ENCODE data around the gene POLR2A.

The POLR2A gene

GRCh38 chr17:7508846-7509245, 24.7 kb downstream of the POLR2A start:
- no peak for DNase-seq

DNA sequence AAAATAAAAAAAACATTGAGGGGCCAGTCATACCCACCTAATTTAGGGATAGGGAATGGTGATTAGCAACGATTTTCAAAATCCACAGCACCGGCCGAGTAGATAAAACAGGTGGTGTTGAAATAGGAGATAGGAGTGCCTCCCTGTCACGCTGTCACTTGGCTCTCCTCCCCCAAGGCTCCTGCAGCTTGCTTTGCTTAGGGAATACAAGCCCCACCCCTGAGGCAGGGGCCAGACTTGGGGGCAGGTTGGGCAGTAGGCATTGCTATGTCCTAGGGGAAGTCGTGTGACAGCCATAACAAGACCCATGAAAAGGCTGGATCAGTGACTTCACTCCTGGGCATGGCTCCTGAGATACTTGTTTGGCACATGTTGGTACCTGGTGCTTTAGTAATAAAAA, 25.8 kb downstream of the POLR2A start:
- no peak for DNase-seq

- no peak for DNase-seq
These were observed 26.9 kb downstream of the POLR2A start for GRCh38 chr17:7511108-7511507.

DNA sequence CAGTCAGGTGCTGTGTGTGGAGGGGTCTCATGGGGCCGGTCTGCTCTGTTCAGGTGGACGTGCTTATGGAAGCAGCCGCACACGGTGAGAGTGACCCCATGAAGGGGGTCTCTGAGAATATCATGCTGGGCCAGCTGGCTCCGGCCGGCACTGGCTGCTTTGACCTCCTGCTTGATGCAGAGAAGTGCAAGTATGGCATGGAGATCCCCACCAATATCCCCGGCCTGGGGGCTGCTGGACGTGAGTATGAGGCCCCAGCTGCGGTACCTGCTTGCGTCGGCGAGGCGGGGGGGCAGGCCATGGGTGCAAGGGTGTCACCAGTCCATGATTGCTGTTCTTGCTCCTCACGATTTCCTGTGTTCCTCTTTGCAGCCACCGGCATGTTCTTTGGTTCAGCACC, 27.9 kb downstream of the POLR2A start:
- DNase-seq: no peak

DNA sequence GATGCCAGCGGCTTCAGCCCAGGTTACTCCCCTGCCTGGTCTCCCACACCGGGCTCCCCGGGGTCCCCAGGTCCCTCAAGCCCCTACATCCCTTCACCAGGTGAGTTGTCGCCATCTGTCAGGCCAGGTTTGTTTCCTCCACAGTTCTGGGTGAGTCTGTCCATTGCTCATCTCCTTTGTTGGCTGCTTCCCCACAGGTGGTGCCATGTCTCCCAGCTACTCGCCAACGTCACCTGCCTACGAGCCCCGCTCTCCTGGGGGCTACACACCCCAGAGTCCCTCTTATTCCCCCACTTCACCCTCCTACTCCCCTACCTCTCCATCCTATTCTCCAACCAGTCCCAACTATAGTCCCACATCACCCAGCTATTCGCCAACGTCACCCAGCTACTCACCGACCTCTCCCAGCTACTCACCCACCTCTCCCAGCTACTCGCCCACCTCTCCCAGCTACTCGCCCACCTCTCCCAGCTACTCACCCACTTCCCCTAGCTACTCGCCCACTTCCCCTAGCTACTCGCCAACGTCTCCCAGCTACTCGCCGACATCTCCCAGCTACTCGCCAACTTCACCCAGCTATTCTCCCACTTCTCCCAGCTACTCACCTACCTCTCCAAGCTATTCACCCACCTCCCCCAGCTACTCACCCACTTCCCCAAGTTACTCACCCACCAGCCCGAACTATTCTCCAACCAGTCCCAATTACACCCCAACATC, 28.8 kb downstream of the POLR2A start:
- DNase-seq: no peak

DNA sequence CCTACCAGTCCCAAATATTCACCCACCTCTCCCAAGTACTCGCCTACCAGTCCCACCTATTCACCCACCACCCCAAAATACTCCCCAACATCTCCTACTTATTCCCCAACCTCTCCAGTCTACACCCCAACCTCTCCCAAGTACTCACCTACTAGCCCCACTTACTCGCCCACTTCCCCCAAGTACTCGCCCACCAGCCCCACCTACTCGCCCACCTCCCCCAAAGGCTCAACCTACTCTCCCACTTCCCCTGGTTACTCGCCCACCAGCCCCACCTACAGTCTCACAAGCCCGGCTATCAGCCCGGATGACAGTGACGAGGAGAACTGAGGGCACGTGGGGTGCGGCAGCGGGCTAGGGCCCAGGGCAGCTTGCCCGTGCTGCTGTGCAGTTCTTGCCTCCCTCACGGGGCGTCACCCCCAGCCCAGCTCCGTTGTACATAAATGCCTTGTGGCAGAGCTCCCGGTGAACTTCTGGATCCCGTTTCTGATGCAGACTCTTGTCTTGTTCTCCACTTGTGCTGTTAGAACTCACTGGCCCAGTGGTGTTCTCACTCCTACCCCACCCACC, 29.8 kb downstream of the POLR2A start:
- DNase-seq: no peak

- DNase-seq: no peak
These were observed 31.9 kb downstream of the POLR2A start for GRCh38 chr17:7515911-7516610.

DNA sequence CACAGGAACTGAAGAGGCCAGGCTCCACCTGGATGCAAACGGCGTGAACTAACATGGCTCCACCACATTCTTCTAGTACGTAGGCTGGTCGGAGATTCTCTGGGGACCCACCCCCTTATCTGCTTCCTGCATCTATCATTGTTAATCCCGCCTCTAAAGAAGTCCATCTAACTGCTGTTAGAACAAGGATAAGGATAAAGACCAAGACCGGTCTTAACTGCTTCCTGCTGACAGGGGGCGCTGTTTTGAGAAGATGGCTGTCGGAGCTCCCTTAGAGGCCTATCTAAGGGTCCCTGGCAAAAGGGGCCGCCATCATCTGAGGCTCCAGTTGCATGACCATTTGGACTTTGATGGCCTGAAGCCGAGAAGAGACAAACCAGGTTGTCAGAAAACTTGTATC, 38.9 kb downstream of the POLR2A start:
- peak; percentile 13 to 22 (median 19) for DNase-seq

DNA sequence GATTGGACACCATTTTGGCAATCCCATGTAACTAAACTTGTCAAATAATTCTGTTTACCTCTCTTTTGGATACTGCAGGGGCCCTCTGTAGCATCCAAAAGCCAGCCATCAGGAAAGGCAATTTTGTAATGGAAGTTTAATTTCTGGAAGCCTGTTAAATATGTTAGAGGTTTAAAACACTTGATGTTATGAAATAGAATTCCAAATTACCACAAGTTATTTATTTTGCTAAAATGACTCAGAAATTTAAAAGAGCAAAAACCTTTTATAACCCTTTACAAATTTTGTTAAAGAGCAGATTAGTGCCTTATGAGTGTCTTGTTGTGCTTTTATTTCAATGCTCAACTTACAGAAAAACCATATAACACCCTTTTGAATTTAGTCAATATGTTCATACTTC, 44.7 kb downstream of the POLR2A start:
- no peak for DNase-seq

DNA sequence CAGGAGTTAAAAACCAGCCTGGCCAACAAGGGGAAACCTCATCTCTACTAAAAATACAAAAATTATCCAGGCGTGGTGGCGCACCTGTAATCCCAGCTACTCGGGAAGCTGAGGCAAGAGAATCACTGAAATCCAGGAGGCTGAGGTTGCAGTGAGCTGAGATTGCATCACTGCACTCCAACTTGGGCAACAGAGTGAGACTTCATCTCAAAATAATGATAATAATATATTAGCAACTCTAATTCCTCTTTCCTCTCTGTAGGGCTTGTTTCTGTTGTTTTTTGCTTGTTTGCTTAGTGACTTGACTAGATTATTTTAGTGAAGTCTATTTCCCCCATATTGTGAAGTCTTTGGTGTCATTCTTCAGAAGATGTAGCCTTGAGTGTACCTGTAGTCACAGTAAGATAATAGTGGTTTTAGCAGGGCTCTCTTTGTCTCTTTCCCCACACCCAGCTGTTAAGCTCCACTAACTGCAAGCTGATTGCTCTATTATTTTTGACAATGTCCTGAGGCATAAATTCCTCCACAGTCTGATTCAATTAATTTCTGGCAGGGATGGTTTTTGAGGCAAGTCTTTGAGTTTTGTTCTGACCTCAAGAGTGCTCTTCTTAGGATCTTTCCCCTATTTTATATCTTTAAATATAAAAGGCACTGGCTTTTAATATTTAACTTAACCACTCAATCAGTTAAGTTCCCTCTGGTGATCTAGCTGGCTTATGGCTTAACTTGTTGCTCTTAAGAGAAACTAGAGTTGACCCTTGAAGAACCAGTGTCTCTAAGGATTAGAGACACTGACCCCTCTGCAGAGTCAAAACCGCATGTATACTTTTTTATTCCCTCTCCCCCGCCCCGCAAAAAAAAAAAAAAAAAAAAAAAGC, 46.1 kb downstream of the POLR2A start:
- DNase-seq: no peak

GRCh38 chr17:7538050-7538449, 53.9 kb downstream of the POLR2A start:
- DNase-seq: no peak

- DNase-seq: no peak
These were observed 54.9 kb downstream of the POLR2A start for GRCh38 chr17:7538891-7539545.

DNA sequence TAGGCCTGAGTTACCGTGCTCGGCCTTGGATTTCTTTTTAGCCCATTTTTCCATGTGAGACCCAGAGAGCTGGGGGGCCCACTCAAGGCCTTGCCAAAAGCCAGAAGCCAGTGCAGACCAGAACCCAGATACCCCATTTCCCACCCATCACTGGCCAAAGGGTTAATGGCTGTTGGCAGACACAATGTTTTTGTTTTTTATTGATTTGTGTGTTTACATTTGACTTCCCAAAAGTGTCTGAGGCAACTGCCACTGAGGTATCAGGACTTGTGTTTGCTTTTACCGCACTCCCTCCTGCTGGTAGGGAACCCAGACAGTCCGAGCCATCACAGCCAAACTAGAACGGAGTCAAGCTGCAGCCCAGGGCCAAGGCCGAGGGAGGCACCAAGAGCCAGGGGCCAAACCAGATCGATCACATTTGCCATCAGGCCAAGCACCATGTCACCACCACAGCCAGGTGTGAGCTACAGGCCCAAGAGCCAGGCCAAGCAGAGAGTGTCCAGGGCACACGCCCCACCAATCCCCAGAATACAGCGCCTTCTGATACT, 57.0 kb downstream of the POLR2A start:
- DNase-seq: no peak

- no peak for DNase-seq
These were observed 60.7 kb downstream of the POLR2A start for GRCh38 chr17:7544911-7545310.

DNA sequence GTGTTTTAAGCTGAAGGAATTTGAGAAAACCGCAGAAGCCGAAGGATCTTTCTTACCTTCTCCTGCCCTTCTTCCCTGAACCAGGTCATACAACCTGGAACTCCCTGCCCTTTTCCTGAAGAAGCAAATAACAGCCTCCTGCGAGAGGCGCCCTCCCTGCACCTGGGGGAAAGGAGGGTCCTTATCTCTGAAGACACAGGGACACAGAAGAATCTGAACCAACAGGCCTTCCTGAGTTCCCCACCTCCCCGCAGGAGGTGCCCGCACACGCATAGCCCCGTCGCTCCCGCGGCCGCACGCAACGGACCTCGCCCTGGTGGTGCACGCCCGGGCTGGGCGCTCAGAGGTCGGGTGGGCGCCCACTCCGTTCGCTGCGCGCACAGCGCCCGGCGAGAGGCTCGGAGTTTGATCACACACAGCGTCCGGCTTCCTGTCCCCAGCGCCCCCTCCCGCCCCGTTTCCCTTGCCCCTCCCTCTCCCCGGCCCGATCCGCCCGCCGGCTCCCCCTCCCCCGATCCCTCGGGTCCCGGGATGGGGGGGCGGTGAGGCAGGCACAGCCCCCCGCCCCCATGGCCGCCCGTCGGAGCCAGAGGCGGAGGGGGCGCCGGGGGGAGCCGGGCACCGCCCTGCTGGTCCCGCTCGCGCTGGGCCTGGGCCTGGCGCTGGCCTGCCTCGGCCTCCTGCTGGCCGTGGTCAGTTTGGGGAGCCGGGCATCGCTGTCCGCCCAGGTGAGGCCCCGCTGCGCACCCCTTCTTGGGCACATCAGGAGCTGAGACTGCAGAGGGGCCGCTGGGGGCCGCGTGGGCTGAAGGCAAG, 64.6 kb downstream of the POLR2A start, which contains the start of gene TNFSF12:
Gene TNFSF12 (plus strand): TSS at position 474 of the 816 bp plus-strand sequence. CDS start 96 bp downstream, at position 570.
- DNase-seq: peak in 2 of 4 experiments; percentile 44 to 56
